ENCODE measurements around the gene C6orf15. TPM values are rescaled to one million over a fixed set of nuclear protein-coding genes. Genes with fewer than 3 reads are reported as not detected.

Gene C6orf15
- total RNA-seq, 1 experiment from 2014 or later = not detected

DNA sequence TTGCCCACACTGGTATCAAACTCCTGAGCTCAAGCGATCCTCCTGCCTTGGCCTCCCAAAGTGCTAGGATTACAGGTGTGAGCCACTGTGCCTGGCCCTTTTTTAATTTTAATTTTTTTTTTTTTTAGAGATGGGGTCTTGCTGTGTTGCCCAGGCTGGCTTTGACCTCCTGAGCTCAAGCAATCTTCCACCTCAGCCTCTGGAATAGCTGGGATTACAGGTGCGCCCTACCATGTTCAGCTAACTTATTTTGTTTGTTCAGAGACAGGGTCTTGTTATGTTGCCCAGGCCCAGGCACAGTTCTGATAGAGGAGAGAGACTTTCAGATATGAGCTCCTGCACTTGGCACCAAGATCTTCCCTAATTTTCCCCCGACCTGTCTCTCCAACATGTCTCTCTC is 18.4 kb upstream of the C6orf15 start:
- no peak for DNase-seq (ENCODE audit: low read depth)

DNA sequence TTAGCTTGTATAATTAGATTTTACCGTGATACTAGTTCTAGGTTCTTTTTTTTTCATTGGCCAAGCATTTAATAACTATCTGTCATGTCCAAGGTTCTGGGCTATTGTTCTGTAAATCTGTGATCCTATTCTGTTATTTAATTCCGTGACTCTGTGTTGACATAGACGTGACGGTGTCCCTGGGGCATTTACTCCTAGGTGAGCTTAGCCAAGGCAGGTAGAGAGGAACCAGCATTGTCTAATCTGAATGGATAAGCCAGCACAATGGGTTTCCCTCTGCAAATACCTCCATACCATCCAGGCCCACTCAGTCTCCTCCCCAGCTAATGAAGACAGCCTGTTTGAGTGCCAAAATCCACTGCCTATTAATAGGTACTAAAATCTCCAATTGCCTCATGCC is 16.8 kb upstream of the C6orf15 start:
- DNase-seq (ENCODE audit: low read depth) = no peak

DNA sequence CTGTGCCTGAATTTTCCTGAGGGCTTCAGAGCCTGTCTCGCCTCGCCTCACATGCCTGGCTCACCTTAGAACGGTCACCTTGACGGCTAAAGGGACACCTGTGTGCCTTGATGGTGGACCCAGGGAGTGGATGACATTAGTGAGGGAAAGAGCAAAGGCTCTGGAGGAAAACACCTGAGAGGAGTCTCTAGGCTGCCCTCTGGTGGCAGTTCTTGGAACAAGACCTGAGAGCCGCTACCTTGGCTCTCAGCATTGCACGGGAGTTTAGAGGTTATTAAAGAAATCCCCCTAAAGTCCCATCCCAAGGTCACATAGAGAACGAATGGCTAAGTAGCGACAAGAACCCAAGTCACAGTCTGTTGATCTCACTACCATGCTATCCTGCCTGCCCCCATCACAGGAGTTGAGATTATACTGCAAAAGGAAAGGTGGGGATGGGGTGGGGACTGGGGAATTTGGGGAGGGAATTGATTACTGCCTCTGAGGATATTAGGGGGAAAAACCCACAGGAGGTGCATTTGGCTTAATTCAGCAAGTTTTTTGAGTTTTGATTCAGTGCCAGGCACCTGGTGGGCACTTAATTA is 15.8 kb upstream of the C6orf15 start:
- DNase-seq (ENCODE audit: low read depth) = peak; percentile 46

DNA sequence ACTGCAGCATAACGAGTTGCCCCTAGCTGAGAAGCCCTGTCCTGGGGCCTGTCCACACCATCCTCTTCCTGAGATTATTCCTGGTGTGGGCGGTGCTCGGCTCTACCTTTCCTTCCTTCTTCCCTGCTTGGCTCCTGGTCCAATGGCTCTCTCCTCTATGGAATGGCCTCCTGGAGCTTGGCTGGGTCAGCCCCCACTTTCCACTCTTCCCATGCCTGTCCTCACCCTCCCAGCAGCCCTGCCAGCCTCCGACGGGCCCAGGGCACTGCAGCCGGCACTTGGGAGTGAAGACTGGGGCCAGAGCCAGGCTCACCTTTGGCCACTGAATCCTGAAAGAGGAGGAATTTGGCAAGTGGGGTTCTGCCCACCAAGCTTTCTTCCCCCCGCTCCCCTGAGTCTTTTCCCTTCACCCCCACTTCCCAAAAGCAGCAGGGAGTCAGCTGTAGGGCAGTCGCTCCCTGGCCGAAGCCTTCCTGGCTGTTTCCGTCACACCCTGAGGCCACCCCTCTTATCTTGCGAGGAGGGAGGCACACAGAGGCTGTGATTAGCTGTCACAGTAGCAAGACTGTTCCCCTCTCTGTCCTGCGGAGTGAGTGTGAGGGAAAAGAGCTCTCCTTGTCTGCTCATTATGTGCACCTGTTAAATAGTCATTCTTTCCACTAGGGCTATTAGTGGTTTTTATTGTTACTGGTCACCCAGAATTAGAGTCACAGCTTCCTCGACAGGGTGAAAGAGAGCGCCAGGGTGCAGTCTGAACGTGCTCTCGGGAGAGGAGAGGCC is 14.2 kb upstream of the C6orf15 start:
- no peak for DNase-seq (ENCODE audit: low read depth)

DNA sequence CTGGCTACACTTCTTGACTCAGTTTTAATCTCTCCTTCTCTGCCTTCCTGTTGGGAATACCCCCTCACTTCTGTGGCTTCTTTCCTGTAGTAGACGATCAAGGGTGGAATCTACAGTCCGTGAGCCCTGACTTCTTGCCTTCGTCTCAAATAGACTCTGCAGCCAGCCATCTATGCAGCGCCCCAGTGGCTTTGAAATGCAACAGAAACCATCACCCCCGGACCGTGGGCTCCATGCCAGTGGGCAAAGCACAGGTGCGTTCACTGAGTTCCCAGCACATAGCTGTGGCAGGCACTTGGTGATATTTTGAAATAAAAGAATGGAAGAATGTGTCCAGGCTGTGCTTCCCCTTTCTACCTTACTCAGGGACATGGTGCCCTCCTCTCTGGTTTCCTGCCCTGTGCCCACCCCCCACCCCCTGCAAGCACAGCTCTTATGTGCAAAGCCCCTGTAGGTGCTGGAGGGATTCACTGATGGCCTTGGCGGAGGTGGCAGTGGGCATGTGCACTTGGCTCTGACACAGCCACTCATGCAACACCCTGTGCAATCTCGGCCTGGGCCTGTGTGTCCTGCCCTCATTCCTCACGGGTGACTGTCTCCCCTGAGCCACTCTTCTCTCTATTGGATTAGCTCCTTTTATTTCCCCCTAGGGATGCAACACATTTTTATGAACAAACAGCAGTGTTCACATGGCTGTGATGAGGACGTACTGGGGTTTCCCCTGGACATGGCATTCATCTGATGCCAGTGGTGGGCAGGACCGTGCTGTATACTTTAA is 13.4 kb upstream of the C6orf15 start:
- DNase-seq (ENCODE audit: low read depth) = peak; percentile 71

DNA sequence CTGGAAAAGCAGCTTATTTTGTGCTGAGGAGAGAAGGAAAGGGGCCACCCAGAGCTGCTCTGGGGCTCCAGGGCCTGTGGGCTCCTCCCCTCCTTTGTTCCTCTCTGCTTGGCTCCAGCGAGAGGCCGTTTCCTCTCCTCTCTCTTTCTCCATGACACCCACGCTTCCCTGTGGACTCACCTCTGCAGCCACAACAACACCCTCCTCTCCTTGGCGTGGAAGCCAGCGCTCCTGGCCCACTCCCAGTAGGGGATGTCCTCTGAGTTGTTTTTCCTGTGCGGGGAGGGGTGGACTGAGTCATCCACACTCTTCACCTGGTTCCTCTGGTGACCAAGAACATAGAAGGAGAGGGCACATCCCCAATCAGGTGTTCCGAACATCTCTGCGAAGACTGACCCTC is 12.8 kb upstream of the C6orf15 start:
- DNase-seq (ENCODE audit: low read depth) = peak; percentile 71

DNA sequence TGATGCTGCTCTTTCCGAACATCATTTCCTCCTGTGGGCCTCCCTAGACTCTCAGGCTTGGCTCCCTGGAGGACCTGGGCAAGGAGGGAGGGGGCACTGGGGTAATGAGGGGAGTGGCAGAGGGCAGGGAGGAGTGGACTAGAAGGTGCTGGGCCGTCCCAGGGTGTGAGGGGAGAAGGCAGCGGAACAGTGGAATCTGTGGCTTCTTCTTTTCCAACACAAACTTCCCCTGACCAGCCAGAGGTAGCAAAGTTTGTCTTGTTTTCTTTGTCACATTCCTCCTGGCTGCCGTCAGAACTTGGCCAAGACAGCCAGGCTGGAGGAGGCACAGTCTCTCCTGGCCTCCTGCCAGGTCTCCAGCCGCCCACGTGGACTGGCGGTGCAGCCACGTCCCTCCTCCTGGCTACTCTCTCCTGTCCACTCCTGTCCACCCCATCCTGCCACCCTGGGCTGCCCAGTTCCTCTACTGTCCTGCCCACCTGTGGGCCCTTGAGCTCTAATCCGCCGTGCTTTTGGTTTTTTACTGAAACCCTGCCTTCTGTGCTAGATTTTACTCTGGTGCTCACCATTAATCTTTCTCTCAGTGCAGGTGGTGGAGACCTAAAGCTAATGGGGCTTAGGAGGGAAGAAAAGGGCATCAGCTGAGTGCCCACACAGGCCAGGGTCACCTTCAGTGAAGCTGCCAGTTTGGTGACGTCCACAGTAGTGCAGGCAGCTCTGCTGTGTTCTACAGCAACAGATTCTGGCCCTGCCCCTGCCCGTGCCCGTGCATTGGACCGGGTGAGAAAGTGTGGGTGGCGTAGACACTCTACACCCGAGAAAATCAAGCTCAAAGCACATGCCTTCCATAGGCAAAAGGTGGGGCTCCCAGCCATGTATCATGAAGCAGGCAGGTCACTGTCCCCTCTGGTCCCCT is 10.7 kb upstream of the C6orf15 start:
- DNase-seq (ENCODE audit: low read depth) = peak; percentile 93

DNA sequence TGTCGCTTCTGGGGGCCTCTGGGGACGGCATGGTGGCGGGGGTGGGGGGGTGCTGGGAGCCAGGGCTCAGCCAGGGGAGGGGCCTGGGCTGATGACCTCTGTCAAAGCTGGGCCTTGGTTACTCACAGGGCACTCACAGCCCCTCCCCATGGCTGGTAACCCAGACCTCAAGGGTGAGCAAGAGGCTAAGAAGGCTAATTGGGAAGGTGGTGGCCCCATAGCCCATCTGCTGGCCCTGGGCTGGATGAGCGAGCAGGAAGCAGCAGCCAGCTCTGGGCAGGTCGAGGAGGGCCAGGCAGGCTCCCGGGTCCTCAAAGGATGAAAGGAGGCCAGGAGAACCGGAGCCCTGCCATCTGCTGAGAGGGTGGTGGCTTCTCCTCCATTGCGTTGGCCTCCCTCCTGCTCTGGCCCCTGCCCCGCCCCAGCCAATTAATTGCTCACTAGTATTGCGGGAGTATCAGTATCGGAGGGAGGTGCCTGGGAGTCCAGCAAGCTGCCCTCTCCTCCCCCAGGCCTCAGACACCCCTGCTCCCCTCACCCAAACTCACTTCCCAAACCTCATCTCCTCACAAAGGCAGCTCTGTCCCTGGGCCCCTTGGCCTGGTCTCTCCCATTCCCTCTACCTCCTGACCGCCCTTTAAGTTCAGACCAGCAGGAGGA is 8.9 kb upstream of the C6orf15 start:
- DNase-seq (ENCODE audit: low read depth) = no peak

DNA sequence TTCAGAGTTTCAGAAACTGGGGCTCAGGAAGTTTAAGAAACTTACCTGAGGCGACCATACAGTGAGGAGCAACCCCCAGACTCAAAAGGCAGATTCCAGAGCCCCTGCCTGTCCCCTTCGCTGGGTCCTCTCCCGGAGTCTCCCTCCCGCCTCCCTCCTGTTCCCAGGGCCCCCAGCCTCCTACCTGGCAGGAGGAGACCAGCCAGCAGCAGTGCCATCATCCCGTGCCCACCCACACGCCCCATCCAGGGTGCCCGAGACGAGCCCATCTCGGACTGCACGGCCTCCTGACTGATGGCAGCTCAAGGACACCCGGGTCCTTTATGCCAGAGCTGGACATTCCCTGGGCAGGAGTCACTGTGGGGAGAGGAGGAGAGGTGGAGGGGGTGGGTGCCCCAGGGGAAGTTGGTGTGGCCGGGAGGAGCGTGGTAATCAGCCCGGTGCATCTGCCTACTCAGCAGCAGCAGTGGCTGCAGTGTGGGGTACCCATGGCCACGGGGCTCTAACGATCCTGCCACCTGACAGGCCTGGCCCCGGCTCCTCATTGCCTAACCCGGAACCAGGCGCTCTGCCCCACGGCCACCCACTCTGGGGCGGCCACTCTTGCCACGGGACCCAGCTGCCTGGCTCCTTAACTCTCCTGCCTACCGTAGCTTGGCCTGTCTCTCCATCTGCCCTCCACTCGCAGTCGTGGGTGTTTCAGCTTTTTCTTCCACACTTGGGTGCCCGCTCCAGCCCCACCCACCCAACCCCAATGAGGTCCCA is 8.0 kb upstream of the C6orf15 start, which contains the start of gene CDSN:
TSS of gene CDSN (minus strand) at position 296 of the 765 bp plus-strand sequence. CDS start at position 269, 27 bp downstream.
- no peak for DNase-seq (ENCODE audit: low read depth)

DNA sequence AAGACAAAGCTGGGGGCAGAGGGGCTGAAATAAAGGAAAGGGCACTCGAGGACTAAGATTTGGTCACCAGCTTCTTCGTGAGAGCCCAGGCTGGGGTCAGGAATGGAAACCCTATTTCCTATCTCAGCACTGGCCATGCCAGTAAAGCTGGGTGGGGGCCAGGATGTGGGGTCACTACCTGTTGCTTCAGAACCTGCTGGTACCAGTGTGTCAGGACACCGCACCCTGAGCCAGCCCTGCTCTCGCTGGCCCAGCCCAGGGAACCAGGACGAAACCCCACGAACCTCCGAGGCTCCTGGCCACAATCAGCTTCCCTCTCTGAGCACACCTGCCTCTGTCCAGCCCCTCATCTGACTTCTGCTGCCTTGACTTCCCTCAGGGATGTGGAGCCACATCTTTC is 5.8 kb upstream of the C6orf15 start:
- DNase-seq (ENCODE audit: low read depth) = no peak

DNA sequence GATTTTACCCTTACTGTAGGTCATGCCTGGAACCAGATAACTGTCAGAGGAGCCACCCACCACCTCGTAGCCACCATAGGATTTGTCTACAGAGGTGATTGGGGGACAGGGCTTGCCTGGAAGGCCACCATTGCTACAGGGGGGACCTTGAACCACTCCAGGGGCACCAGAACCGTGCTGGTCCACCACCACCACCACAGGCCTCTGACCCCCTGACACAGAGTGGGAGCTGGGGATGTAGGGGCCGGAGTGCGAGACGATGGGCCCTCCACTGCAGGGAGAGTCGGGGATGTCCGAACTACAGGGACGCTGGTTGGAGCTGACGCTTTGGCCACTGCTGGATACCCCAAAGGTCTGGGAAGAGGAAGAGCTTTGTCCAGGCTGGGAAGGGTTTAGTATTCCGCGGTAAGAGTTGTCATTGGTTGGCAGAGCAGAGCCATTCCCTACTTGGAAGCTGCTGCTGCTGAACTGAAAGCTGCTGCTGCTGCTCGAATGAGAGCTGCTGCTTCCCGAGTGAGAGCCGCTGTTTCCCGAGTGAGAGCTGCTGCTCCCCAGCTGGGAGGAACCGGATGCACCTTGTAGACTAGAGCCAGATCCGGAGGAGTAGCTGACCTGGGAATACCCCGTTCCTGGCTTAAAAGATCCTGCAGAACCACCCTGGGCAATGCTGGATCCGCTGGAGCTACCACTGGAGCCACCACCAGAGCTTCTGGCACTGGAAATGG is 4.4 kb upstream of the C6orf15 start:
- no peak for DNase-seq (ENCODE audit: low read depth)

DNA sequence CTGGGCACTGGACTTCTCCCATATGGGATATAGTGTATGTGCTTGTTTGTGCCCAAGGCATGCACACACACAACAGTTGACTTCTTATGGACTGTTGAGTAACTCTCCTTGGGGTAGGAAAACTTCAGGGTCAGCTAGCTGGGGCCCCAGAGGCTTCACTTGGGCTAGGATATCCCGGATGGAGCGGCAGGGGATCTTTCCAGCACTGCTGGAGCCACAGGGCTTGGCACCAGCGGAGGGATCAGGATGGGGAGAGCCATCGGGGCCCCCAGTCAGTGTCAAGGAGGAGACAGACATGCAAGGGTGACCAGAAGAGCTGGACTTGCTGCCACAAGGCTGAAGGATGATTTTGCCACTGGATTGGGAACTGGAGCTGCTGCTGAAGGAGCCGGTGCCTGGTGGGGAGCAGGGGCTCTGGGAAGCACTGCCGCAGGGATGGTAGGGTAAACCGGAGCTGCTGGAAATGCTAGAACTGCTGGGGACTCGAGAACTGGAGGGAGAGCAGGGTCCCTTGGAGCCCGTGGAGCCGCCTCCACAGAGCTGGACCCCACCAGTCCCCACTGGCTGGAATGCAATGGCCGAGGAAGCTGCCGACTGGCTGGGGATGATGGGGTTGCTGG is 3.7 kb upstream of the C6orf15 start:
- no peak for DNase-seq (ENCODE audit: low read depth)

DNA sequence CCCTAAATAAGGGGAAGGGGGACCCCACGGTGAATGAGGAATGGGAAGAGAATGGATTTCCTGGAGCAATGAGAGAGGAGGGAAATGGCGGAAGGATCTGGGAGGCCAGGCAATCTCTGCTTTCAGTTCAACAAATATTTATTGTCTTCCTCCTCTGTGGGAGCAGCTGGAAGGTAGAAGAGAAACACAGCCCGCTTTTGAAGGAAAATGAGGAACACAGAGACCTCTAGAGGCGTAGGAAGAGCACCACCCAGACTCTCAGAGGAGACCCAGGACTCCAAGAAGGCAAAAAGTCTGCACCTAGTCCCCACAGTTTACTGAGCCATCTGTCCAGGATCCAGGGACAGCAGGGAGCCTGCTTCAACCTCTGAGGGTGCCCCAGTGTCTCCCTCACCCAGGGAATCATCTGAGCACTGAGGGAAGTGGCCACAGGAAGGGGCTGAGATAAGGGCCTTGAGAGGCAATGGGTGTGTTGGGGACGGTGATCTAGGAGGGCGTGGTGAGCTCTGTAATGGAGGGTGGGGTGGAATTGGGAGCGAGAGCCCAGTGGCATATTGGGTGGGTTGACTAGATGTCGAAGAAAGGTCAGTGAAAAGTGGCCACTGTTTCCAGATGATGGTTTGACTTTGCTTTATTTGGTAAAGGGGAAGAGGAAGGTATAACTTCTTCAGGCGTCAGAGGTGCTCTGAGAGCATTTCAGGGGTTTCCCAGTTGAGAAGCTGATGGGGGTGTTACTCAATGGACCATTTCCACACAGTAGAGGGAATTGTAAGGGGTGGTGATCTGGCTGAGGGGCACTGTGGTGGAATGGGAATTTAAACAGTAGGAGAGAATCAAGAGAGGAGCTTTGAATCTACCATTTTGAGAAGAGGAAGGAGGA is 2.8 kb upstream of the C6orf15 start:
- DNase-seq (ENCODE audit: low read depth) = peak; percentile 71

DNA sequence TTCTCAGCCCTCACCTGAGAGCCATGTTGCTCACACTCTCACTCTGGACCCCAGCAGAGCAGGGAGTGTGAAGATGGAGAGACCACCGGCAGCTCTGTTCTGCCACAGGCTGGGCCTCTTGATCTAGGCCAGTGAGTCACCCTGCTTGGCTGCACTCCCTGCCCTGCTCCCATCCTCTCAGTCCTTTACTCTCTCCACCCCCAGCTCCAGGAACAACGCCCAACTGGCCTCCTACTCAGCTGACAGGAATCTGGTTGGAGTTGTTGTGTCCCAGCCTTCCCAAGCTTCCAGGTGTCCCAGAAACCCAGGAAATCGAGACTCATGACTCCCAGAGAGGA is 2.1 kb upstream of the C6orf15 start, which contains the start of gene PSORS1C1:
TSS of gene PSORS1C1 (plus strand) at position 260 of the 338 bp plus-strand sequence. CDS start 14,833 bp downstream, outside the sequence.
- DNase-seq (ENCODE audit: low read depth) = peak; percentile 98

DNA sequence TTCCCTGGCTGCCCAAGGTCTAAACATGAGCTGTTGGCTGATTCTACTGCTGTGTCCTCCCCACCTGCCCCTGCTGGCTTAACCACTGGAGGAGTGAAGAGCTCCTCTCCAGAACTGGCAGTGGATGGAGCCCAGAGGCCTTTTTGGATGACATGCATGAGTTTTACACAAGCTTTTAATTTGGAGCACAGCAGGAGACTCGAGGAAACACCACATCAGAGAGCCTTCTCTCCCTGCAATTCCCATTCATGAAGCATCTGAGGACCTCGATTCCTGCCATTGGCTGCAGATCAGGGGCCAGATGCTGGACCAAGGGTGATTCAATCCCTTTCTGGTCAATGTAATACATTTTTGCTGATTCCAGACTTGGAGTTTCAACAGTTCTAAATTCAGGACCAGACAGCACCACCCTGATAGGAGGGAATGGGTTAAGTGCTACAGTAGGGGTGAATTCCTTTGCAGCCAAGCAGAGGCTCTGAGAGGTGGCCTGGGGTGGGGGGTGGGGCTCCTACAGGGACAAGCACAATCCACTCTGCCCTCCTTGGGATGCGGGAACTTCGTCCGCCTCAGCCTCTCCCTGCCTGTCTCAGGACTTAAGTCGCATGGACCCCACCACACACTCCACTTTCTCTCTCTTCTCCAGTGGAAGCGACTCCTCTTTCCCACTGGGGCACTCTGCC is 1.6 kb upstream of the C6orf15 start:
- DNase-seq (ENCODE audit: low read depth) = peak; percentile 43

DNA sequence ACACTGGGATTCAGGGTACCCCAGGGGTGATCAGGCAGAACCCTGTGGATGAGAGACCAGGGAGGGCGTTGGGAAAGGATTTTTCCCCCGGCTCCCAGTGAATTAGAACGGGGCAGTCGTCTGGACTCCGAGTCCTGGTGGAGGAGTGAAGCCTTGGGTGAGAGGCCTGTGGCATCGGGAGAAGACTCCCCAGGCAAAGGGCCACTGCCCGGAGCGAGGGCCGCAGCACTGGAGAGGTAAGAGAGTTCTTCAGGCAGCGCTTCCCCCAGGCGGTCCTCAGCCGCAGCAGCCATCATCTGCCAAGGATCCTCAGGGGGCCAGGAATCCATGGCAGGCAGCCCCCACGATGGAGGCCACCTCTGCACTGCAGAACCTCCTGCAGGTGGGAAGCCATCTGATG is 663 bp downstream of the C6orf15 start:
- no peak for DNase-seq (ENCODE audit: low read depth)

DNA sequence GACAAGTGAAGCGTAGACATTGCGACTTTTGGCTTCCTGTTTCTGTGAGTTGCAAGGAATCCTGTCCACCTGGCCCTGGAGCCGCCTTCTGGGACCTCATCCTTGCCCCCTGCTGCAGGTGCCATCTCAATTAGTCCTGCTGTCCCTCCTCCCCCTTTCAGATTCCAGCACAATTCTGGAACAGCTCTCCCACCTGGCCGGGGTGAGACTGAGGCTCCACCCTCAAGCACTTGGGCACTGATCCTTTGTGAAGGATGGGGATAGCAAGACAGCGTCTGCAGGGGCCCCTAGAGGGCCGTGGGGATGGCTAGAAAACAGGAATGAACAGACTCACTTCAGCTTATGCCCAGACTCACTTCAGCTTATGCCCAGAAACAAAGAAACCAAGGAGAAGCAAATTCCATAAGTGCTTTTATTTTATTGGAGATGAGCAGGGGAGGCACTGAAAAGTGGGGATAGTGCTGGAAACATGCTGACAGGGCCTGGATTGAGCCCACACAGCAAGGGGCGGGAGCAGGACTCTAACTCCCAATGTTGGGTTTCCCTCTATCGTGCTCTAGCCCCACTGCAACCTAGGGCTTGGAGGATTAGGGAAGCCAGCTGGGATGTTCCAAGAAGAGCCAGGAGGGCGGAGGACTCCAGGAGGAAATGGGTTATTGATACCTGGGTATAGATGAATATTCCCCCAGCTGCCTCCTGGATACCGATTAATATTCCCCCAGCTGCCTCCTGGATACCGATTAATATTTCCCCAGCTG is 1.4 kb downstream of the C6orf15 start:
- DNase-seq (ENCODE audit: low read depth) = no peak

Data from Daoy (cell line).